Adrenal gland (tissue), 5 donors: ENCODE data around the gene TCTA.
"Not testable (repeated sequence)": the region's sequence is repeated elsewhere in the genome, so short reads cannot be mapped to it uniquely, and the experiment has no call there.

ENCODE experiments used
- CTCF ChIP-seq, 6 experiments: fragments of 450-650 bp in 4 of 6; fragments of 200-600 bp in 2 of 6; sonication (generic) in 1 of 6; IDR thresholded peaks; 1 replicate in 5 of 6; 2 replicates in 1 of 6; pipeline versions ENCODE4 v1.5.1 to v1.8.0; 2016 to 2021; ENCODE audit warnings: antibody characterized with exemption in 6 of 6, mild to moderate bottlenecking in 2 of 6, moderate library complexity in 1 of 6
- POLR2A ChIP-seq, 2 donors: fragments of 450-650 bp; IDR thresholded peaks; one replicate each; pipeline ENCODE4 v1.6.1; 2017; ENCODE audit warnings: antibody characterized with exemption in 2 of 2, mild to moderate bottlenecking in 2 of 2, moderate library complexity in 1 of 2
- donor health status: DM: no; HTN: no; CAD: no.

- not testable (repeated sequence) for TF ChIP-seq CTCF, POLR2A (IDR thresholded peaks at IDR 0.05)
Observed at GRCh38 chr3:49391310-49391709, 20.9 kb upstream of the TCTA start.
